GM18907 (cell line): ENCODE data around the gene GATA6.

ENCODE experiments used
- ATAC-seq: cut with Tn5 transposase; IDR thresholded peaks from one replicate; pipeline ENCODE4 v1.9.1; 2021; ENCODE audit warnings: mild to moderate bottlenecking, moderate library complexity; ENCODE audit not compliant: unreplicated experiment

The GATA6 gene

GRCh38 chr18:22169011-22169888, at the start of gene GATA6:
GATA6 (plus strand) TSS chr18:22169589; CDS start chr18:22171145, 1,556 bp downstream.
- peak; percentile 68 for ATAC-seq

- ATAC-seq = no peak
These were observed 44.4 kb upstream of the GATA6 start for GRCh38 chr18:22124970-22125369.

GRCh38 chr18:22128954-22129353, 40.4 kb upstream of the GATA6 start:
- ATAC-seq = no peak

- no peak for ATAC-seq
These were observed 39.6 kb upstream of the GATA6 start for GRCh38 chr18:22129778-22130177.

DNA sequence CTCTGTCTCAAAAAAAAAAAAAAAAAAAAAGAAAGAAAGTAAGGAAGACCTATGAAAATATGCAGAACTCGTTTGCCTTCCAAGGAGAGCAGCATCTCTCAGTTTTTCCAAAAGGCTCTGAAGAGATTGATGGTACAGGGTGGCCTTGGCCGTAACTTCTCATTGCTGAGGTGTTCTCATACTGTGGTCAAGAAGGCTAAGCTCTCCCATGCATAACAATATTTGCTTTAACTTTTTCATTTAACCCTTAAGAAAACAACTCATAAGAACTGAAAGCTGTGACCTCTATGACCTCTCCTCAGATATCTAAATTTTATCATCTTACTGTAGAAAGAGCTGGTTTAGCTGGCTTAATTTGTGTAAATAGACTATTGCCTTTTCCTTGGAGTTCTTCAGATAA, 37.1 kb upstream of the GATA6 start:
- ATAC-seq = no peak

DNA sequence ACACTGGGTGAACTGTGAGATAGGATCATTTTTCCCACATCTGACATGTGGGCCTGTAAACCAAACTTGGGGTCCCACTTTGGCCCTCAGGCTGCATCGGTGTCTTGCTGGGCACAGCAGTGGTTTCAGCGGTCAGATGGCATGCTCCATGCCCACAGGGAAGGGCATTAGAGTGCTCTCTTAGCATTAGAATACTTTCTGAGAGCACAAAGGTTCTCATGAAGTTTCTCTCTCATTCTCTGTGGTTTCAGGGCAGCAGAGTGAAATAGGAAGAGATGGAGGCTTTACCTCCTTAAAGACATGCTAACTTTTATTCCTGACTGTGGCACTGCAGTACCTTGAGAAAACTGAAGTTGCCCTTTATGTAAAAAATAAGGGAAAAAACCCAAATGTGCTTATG, 36.6 kb upstream of the GATA6 start:
- ATAC-seq = no peak

DNA sequence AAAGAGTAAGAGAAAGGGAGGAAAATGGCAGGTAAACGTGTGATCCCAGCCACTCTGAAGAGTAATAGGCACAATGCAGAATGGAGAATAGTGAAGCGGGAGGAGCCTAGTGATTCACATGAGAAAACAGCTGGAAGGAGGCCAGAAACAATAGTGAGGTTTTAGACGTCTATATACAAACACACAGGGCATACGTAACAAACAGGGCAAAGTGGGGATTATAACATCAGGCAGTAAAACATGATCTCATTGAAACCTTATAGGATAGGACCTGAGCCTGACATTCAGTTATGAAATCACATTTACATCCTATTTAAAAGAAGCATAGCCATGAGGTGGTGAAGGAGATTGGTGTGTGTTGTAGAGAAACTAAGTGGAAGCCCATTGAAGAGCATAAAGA, 33.0 kb upstream of the GATA6 start:
- no peak for ATAC-seq

- ATAC-seq = no peak
These were observed 28.2 kb upstream of the GATA6 start for GRCh38 chr18:22141211-22141610.

GRCh38 chr18:22143347-22144340, 25.7 kb upstream of the GATA6 start:
- no peak for ATAC-seq

DNA sequence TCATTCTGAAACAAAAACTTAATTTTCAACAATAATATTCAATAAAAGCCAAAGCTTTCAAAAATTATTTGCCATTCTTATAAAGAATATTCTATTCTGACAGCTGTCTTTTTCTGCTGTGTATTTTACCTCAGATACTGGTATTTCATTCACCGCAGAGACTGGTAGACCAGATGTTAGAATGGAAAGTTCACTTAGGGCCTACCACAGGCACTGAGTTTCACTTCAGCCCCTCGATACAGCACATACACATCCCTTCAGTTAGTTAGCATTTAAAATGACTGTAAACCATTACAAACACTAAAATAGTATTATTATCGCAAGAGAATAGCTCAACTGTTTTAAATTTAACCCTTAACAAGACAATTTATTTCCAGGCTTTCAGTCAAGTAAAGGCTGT, 24.2 kb upstream of the GATA6 start:
- no peak for ATAC-seq

- ATAC-seq = no peak
These were observed 19.7 kb upstream of the GATA6 start for GRCh38 chr18:22149710-22150109.

GRCh38 chr18:22152093-22152492, 17.3 kb upstream of the GATA6 start:
- ATAC-seq = no peak

GRCh38 chr18:22153428-22153827, 16.0 kb upstream of the GATA6 start:
- no peak for ATAC-seq

- no peak for ATAC-seq
These were observed 13.8 kb upstream of the GATA6 start for GRCh38 chr18:22155584-22155983.

GRCh38 chr18:22159014-22159413, 10.4 kb upstream of the GATA6 start:
- ATAC-seq = no peak

GRCh38 chr18:22161090-22161489, 8.3 kb upstream of the GATA6 start:
- ATAC-seq = no peak

GRCh38 chr18:22163416-22164161, 5.8 kb upstream of the GATA6 start:
- ATAC-seq = no peak

- no peak for ATAC-seq
These were observed 4.9 kb upstream of the GATA6 start for GRCh38 chr18:22164337-22165048.

- no peak for ATAC-seq
These were observed 4.3 kb upstream of the GATA6 start for GRCh38 chr18:22165049-22165602.

DNA sequence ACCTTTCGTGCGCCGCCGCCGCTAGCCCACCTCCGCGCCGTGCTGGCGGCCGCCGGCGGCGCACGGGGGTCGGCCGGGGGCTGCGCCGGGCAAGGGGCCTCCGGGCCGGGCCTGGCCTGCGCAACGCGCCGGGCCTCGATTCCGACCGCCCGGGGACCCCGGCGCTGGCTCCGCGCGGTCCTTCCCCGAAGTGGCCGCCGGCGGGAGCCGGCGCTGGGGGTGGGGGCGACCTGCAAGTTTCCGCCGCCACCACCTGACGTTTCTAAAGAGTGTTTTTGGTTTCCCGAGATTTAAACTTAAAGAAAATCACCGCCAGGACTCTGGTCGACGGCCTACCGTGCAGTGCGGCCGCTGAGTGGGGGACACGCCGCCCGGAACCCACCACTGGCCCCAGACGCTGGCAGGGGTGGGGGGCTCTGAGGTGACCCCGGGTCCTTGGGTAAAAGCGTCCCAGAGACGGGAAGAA, 3.8 kb upstream of the GATA6 start:
- ATAC-seq = no peak
